H1 (cell line): ENCODE measurements around the gene DBP. TPM values are rescaled to one million over a fixed set of nuclear protein-coding genes. Genes with fewer than 3 reads are reported as not detected.
A peak's percentile ranks its signal among the peaks of the same experiment; 100 is the strongest.

Experiments
- CTCF ChIA-PET: fragments of 300-600 bp; sonication (Branson Sonifier 250); formaldehyde crosslinking; loops from one replicate; lab custom pipeline; 2021; ENCODE audit not compliant: partially characterized antibody; lab: Charles Lee
- POLR2A ChIA-PET: fragments of 300-600 bp; sonication (Branson Sonifier 250); formaldehyde crosslinking; loops from one replicate; lab custom pipeline; 2021; ENCODE audit warnings: inconsistent platforms; ENCODE audit not compliant: partially characterized antibody; lab: Charles Lee
- DNase-seq, 2 experiments: peaks; one replicate each; pipeline versions ENCODE4 v3.0.0 to v3.0.0-alpha.2; 2010 to 2022; ENCODE audit warnings: low spot score in 2 of 2, low read depth in 1 of 2, mixed read lengths in 1 of 2
- FAIRE-seq: peaks from 2 replicates; lab custom pipeline; 2011; peaks lifted over from hg19 to GRCh38; lab: Jason Lieb, UNC
- H2AFZ ChIP-seq: 2 replicates; pipeline ENCODE4 v1.8.1; 2012; ENCODE audit warnings: low read length, inconsistent platforms
- H2AK5ac ChIP-seq: 2 replicates; pipeline ENCODE4 v1.6.1; 2013; ENCODE audit warnings: low read depth, low read length
- H2BK120ac ChIP-seq: replicated peaks from 2 replicates; pipeline ENCODE3; 2013; ENCODE audit warnings: low read depth, low read length, inconsistent platforms
- H2BK12ac ChIP-seq: 2 replicates; pipeline ENCODE4 v1.6.1; 2013; ENCODE audit warnings: low read depth, low read length
- H2BK15ac ChIP-seq: 2 replicates; pipeline ENCODE4 v1.6.1; 2013; ENCODE audit warnings: low read length
- H2BK20ac ChIP-seq: 2 replicates; pipeline ENCODE4 v1.6.1; 2013; ENCODE audit warnings: low read length
- H2BK5ac ChIP-seq: 2 replicates; pipeline ENCODE4 v1.6.1; 2013; ENCODE audit warnings: low read depth, low read length
- H3K14ac ChIP-seq: 2 replicates; pipeline ENCODE4 v1.6.1; 2013; ENCODE audit warnings: inconsistent platforms; ENCODE audit not compliant: insufficient read length
- H3K18ac ChIP-seq: 2 replicates; pipeline ENCODE4 v1.6.1; 2013; ENCODE audit warnings: low read length; ENCODE audit errors: extremely low read depth
- H3K23ac ChIP-seq: 2 replicates; pipeline ENCODE4 v1.6.1; 2013; ENCODE audit warnings: inconsistent platforms; ENCODE audit not compliant: insufficient read length
- H3K23me2 ChIP-seq: 2 replicates; pipeline ENCODE4 v1.6.1; 2013; ENCODE audit warnings: low read depth, low read length
- H3K27ac ChIP-seq: 2 replicates; pipeline ENCODE4 v1.6.1; 2011; ENCODE audit warnings: low read depth, low read length, inconsistent platforms
- H3K27me3 ChIP-seq, 4 experiments: replicated peaks in 1 of 4; 1 replicate in 1 of 4; 2 replicates in 3 of 4; pipeline versions ENCODE4 v1.6.1 to v1.8.1; 2011 to 2013; ENCODE audit warnings: low read length in 3 of 4, mild to moderate bottlenecking in 3 of 4, inconsistent platforms in 2 of 4, mixed read lengths in 2 of 4, moderate library complexity in 1 of 4; ENCODE audit not compliant: control insufficient read depth in 3 of 4, insufficient read depth in 3 of 4; ENCODE audit errors: extremely low read depth in 1 of 4
- H3K36me3 ChIP-seq, 4 experiments: 2 replicates each; pipeline versions ENCODE4 v1.6.1 to v1.8.1; 2011 to 2013; ENCODE audit warnings: mild to moderate bottlenecking in 4 of 4, low read length in 3 of 4, moderate library complexity in 2 of 4, control low read depth in 1 of 4, inconsistent platforms in 1 of 4; ENCODE audit not compliant: insufficient read depth in 4 of 4, control insufficient read depth in 2 of 4
- H3K4ac ChIP-seq: replicated peaks from 2 replicates; pipeline ENCODE3; 2013; ENCODE audit warnings: low read length, low read depth, mixed read lengths, inconsistent platforms; ENCODE audit not compliant: insufficient read length
- H3K4me1 ChIP-seq, 4 experiments: replicated peaks in 1 of 4; 1 replicate in 1 of 4; 2 replicates in 3 of 4; pipeline versions ENCODE4 v1.6.1 to v1.8.1; 2011 to 2013; ENCODE audit warnings: low read length in 3 of 4, inconsistent platforms in 2 of 4, mixed read lengths in 1 of 4; ENCODE audit not compliant: insufficient read depth in 4 of 4, control insufficient read depth in 3 of 4
- H3K4me2 ChIP-seq, 2 experiments: 2 replicates each; pipeline versions ENCODE4 v1.6.1 to v1.8.1; 2011 to 2013; ENCODE audit warnings: low read depth in 2 of 2, low read length in 2 of 2, control low read depth in 1 of 2, inconsistent platforms in 1 of 2, mild to moderate bottlenecking in 1 of 2; ENCODE audit not compliant: insufficient read depth in 1 of 2
- H3K4me3 ChIP-seq, 4 experiments: fragments of 200-600, 300-600 bp in 1 of 4; sonication (generic), shearing (Covaris generic), sonication (Bioruptor Twin) in 1 of 4; 2 replicates each; pipeline versions ENCODE4 v1.5.1 to v1.8.1; 2011 to 2016; ENCODE audit warnings: low read length in 4 of 4, low read depth in 3 of 4, control low read depth in 2 of 4, inconsistent platforms in 2 of 4, mild to moderate bottlenecking in 2 of 4, mixed read lengths in 1 of 4, moderate library complexity in 1 of 4; ENCODE audit not compliant: insufficient read depth in 2 of 4; ENCODE audit errors: extremely low read depth in 1 of 4
- H3K56ac ChIP-seq: replicated peaks from 2 replicates; pipeline ENCODE3; 2013; ENCODE audit warnings: low read depth, mild to moderate bottlenecking, mixed read lengths, low read length, inconsistent platforms; ENCODE audit not compliant: insufficient read length
- H3K79me1 ChIP-seq: 2 replicates; pipeline ENCODE4 v1.6.1; 2013; ENCODE audit warnings: low read depth, low read length, control low read depth
- H3K79me2 ChIP-seq, 2 experiments: 2 replicates each; pipeline versions ENCODE4 v1.6.1 to v1.8.1; 2012 to 2013; ENCODE audit warnings: low read length in 2 of 2, mild to moderate bottlenecking in 2 of 2, inconsistent platforms in 1 of 2; ENCODE audit not compliant: insufficient read depth in 2 of 2, control insufficient read depth in 1 of 2
- H3K9ac ChIP-seq, 4 experiments: replicated peaks in 1 of 4; 1 replicate in 1 of 4; 2 replicates in 3 of 4; pipeline versions ENCODE4 v1.6.1 to v1.8.1; 2011 to 2013; ENCODE audit warnings: low read depth in 3 of 4, low read length in 3 of 4, control low read depth in 2 of 4, mild to moderate bottlenecking in 2 of 4, moderate library complexity in 2 of 4, inconsistent platforms in 1 of 4; ENCODE audit errors: extremely low read depth in 1 of 4
- H3K9me3 ChIP-seq, 2 experiments: 2 replicates each; pipeline versions ENCODE4 v1.6.1 to v1.8.1; 2012 to 2013; ENCODE audit warnings: mild to moderate bottlenecking in 2 of 2, moderate library complexity in 2 of 2, control low read depth in 1 of 2, inconsistent platforms in 1 of 2, low read depth in 1 of 2, low read length in 1 of 2, mixed read lengths in 1 of 2; ENCODE audit not compliant: insufficient read depth in 2 of 2
- H4K20me1 ChIP-seq, 2 experiments: replicated peaks in 1 of 2; 2 replicates each; pipeline versions ENCODE3 to v1.8.1; 2011 to 2013; ENCODE audit warnings: inconsistent platforms in 2 of 2, low read length in 2 of 2, mild to moderate bottlenecking in 1 of 2; ENCODE audit not compliant: insufficient read depth in 2 of 2, control insufficient read depth in 1 of 2
- H4K5ac ChIP-seq: 2 replicates; pipeline ENCODE4 v1.6.1; 2013; ENCODE audit warnings: low read length, low read depth, mixed read lengths, inconsistent platforms; ENCODE audit not compliant: insufficient read length
- H4K8ac ChIP-seq: 2 replicates; pipeline ENCODE4 v1.8.0; 2013; ENCODE audit warnings: mild to moderate bottlenecking, moderate library complexity, low read length, inconsistent platforms; ENCODE audit not compliant: insufficient read depth; ENCODE audit errors: extremely low read depth
- H4K91ac ChIP-seq: replicated peaks from 2 replicates; pipeline ENCODE3; 2013; ENCODE audit warnings: low read length, mixed read lengths, inconsistent platforms; ENCODE audit not compliant: insufficient read length
- POLR2A ChIP-seq, 2 experiments: IDR thresholded peaks; 1 replicate in 1 of 2; 2 replicates in 1 of 2; pipeline ENCODE4 v1.6.1; 2011; ENCODE audit warnings: low read depth in 2 of 2, low read length in 2 of 2, mild to moderate bottlenecking in 2 of 2; ENCODE audit errors: control extremely low read depth in 1 of 2
- SIX5 ChIP-seq: IDR thresholded peaks from 2 replicates; pipeline ENCODE4 v1.6.1; 2011; ENCODE audit warnings: mild to moderate bottlenecking, low read depth, low read length
- WGBS, 2 experiments: shearing (Covaris generic) in 1 of 2; methylation state at CpG; one replicate each; pipeline versions ENCODE4 v1.1.6 to v1.1.7; 2013 to 2015; ENCODE audit warnings: low lambda C conversion rate in 2 of 2, mixed read lengths in 2 of 2, inconsistent platforms in 1 of 2, low coverage in 1 of 2, missing lambda C conversion rate in 1 of 2; ENCODE audit not compliant: insufficient replicate concordance in 2 of 2, insufficient coverage in 1 of 2, insufficient read length in 1 of 2; ENCODE audit errors: extremely low coverage in 1 of 2, missing lambda C conversion rate in 1 of 2; 5-methylcytosine and 5-hydroxymethylcytosine counted together
- polyA plus RNA-seq, 7 experiments: library from polyadenylated mRNA; depleted of rRNA in 3 of 7; stranded (reverse) in 5 of 7; unstranded in 2 of 7; fragments of >200 nt in 5 of 7; fragments of 200-250 nt in 2 of 7; gene quantifications; 1 replicate in 5 of 7; 2 replicates in 1 of 7; 4 replicates in 1 of 7; pipeline versions ENCODE4 v1.2.1 to v1.2.3, GENCODE V29; 2011 to 2013; ENCODE audit warnings: missing spikeins in 2 of 7, mixed read lengths in 2 of 7
- total RNA-seq: library from RNA; stranded (reverse); fragmentation: NEBNext Ultra II Directional; extraction: Animal tissue kit (Norgen Biotek cat#: 25700); gene quantifications from 2 replicates; pipeline ENCODE4 v1.2.1, GENCODE V29; 2021

DBP gene
- total and polyA plus RNA-seq, 2 of the 8 experiments (the other 6 are each of a cell fraction or from before 2014, with no cell fraction given) = 7.5 to 8.3 TPM

DNA sequence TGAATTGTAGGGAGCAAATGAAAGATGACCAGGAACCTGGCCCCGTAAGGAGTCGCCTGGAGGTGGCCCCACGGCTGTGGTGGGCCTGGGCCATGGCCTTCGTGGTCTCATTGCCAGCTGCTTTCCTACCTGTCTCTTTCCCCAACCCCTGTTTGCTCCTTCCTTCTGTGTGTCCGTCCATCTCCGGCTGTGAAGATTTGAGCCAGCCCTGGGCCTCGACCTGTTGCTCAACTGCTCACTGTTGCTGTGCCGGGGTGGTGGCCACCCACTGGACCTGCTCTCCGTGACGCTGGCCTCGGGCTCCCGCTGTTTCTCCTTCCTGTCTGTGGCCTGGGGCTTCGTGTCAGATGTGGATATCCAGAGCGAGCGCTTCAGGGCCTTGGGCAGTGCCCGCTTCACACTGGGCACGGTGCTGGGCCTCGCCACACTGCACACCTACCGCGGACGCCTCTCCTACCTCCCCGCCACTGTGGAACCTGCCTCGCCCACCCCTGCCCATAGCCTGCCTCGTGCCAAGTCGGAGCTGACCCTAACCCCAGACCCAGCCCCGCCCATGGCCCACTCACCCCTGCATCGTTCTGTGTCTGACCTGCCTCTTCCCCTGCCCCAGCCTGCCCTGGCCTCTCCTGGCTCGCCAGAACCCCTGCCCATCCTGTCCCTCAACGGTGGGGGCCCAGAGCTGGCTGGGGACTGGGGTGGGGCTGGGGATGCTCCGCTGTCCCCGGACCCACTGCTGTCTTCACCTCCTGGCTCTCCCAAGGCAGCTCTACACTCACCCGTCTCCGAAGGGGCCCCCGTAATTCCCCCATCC, 8.5 kb downstream of the DBP start:
- Histone ChIP-seq H3K9me3 (no peaks in the 10 kb centered on the region), H3K36me3 (peaks cover 0 to 11% (median 1%) of the 10 kb centered on the region in 4 experiments; a peak in 1 of 8 replicates), H3K4ac (no peak overlapping the region), H3K4me3 (no peak overlapping the region), H3K4me1 (peaks cover 0 to 24% (median 17%) of the 10 kb centered on the region in 4 experiments; a peak in 6 of 7 replicates), H2BK120ac (no peak overlapping the region), H3K14ac (no peak overlapping the region), H3K23me2 (peaks cover 19% of the 10 kb centered on the region), H3K79me1 (no peaks in the 10 kb centered on the region), H3K18ac (no peak overlapping the region), H2BK5ac (no peak overlapping the region; the same call in 1 of the 2 replicates), H2AK5ac (no peak overlapping the region), H3K27ac (no peak overlapping the region), H3K9ac (no peak overlapping the region), H4K91ac (no peak overlapping the region), H4K8ac (peak overlapping the region; percentile 29), H3K27me3 (no peaks in the 10 kb centered on the region), H2BK12ac (no peak overlapping the region), H3K23ac (no peak overlapping the region), H2BK20ac (no peak overlapping the region), H2AFZ (no peak overlapping the region), H4K5ac (no peak overlapping the region), H3K56ac (no peak overlapping the region), H4K20me1 (peaks cover 2 to 11% of the 10 kb centered on the region in 2 experiments), H3K4me2 (peak overlapping the region in 1 of 2 experiments; percentile 83; a peak in 1 of 4 replicates), H2BK15ac (no peak overlapping the region), H3K79me2 (peaks cover 0 to 13% of the 10 kb centered on the region in 2 experiments; a peak in 3 of 4 replicates)
- no peak for DNase-seq
- no peak for FAIRE-seq
- ChIA-PET POLR2A (interaction anchor here (1.0 to 30.9 kb wide), 8 partner anchors 8 to 711 kb away, joined by 3 to 788 read pairs (median 6); partner anchors contain the start of genes CA11, DBP, FAM83E and FUT2), CTCF (interaction anchor here (0.6 to 2.1 kb wide), 5 partner anchors 12 to 150 kb away, joined by 3 to 6 read pairs (median 3); no protein-coding TSS in a partner anchor)
- 91% methylated on average over 28 of the region's 34 CpGs; no CpG with 5 or more reads in 1 of the 2 experiments for WGBS, 2 experiments
- TF ChIP-seq POLR2A (IDR thresholded peaks at IDR 0.05; ENCODE audit: control extremely low read depth in 1 of 2, low read depth in 2 of 2, low read length in 2 of 2) = peak in 1 of 2 experiments; percentile 27; a peak in 1 of 3 replicates
- TF ChIP-seq SIX5 = no peak
